GM18861 (cell line): ENCODE results near the gene TMEM220.
"Not testable (repeated sequence)": the region's sequence is repeated elsewhere in the genome, so short reads cannot be mapped to it uniquely, and the experiment has no call there.

ENCODE experiments used
- ATAC-seq: cut with Tn5 transposase; IDR thresholded peaks from one replicate; pipeline ENCODE4 v1.9.1; 2021; ENCODE audit not compliant: unreplicated experiment

TMEM220 gene

GRCh38 chr17:10755592-10756127, 25.8 kb upstream of the TMEM220 start:
- no peak for ATAC-seq

GRCh38 chr17:10754861-10755591, 25.2 kb upstream of the TMEM220 start:
- ATAC-seq, result no peak

- no peak for ATAC-seq
These were observed 24.3 kb upstream of the TMEM220 start for GRCh38 chr17:10754109-10754508.

GRCh38 chr17:10752696-10753095, 22.9 kb upstream of the TMEM220 start:
- ATAC-seq, result no peak

- ATAC-seq, result no peak
These were observed 21.7 kb upstream of the TMEM220 start for GRCh38 chr17:10751563-10751962.

- ATAC-seq, result no peak
These were observed 20.4 kb upstream of the TMEM220 start for GRCh38 chr17:10750210-10750609.

- ATAC-seq, result no peak
These were observed 18.8 kb upstream of the TMEM220 start for GRCh38 chr17:10748531-10749181.

- ATAC-seq, result no peak
These were observed 15.4 kb upstream of the TMEM220 start for GRCh38 chr17:10745231-10745630.

- no peak for ATAC-seq
These were observed 14.7 kb upstream of the TMEM220 start for GRCh38 chr17:10744501-10745000.

- ATAC-seq, result no peak
These were observed 13.6 kb upstream of the TMEM220 start for GRCh38 chr17:10743316-10744009.

GRCh38 chr17:10742431-10742830, 12.6 kb upstream of the TMEM220 start:
- no peak for ATAC-seq

GRCh38 chr17:10741416-10742135, 11.8 kb upstream of the TMEM220 start:
- no peak for ATAC-seq

GRCh38 chr17:10739386-10739785, 9.6 kb upstream of the TMEM220 start:
- no peak for ATAC-seq

- ATAC-seq, result no peak
These were observed 8.9 kb upstream of the TMEM220 start for GRCh38 chr17:10738521-10739258.

GRCh38 chr17:10737736-10738135, 7.9 kb upstream of the TMEM220 start:
- ATAC-seq, result no peak

GRCh38 chr17:10737168-10737622, 7.4 kb upstream of the TMEM220 start:
- ATAC-seq, result no peak

GRCh38 chr17:10735821-10736220, 6.0 kb upstream of the TMEM220 start:
- ATAC-seq, result no peak

- ATAC-seq, result no peak
These were observed 5.4 kb upstream of the TMEM220 start for GRCh38 chr17:10735251-10735650.

- ATAC-seq, result no peak
These were observed 3.8 kb upstream of the TMEM220 start for GRCh38 chr17:10733666-10734065.

- not testable (repeated sequence) for ATAC-seq
These were observed 2.3 kb upstream of the TMEM220 start for GRCh38 chr17:10732121-10732520.
